A549 (cell line): ENCODE data around the gene LTBP3. TPM values are rescaled to one million over a fixed set of nuclear protein-coding genes. Genes with fewer than 3 reads are reported as not detected.
"Not testable (repeated sequence)": the region's sequence is repeated elsewhere in the genome, so short reads cannot be mapped to it uniquely, and the experiment has no call there.

Source experiments
- ATAC-seq, 2 experiments: fragments of 200-7000 bp in 1 of 2; fragments of >200 bp in 1 of 2; cut with Nextera tagmentation in 1 of 2; cut with Tn5 transposase in 1 of 2; 3 replicates each; pipeline versions ENCODE4 v1.8.0 to v1.9.1; 2018 to 2020; ENCODE audit warnings: mild to moderate bottlenecking in 1 of 2, moderate library complexity in 1 of 2
- CTCF ChIA-PET: fragments of 300-600 bp; sonication (Branson Sonifier 250); formaldehyde crosslinking; extraction: SDS; loops from one replicate; lab custom pipeline; 2021; ENCODE audit warnings: antibody characterized with exemption, inconsistent platforms; lab: Yijun Ruan, JAX
- POLR2A ChIA-PET: fragments of 350-600 bp; formaldehyde crosslinking; extraction: SDS; loops from one replicate; lab custom pipeline; 2021; ENCODE audit warnings: antibody characterized with exemption, inconsistent platforms; lab: Yijun Ruan, JAX
- DNase-seq, 2 experiments: peaks; one replicate each; pipeline versions ENCODE4 v3.0.0 to v3.0.0-alpha.2; 2011 to 2016; ENCODE audit warnings: low read depth in 1 of 2, low spot score in 1 of 2
- FAIRE-seq: peaks from 2 replicates; lab custom pipeline; 2011; peaks lifted over from hg19 to GRCh38; lab: Jason Lieb, UNC
- H3K27ac ChIP-seq, 2 experiments: fragments of >200 bp; sonication (Bioruptor Twin); formaldehyde crosslinking; 3 replicates each; pipeline ENCODE4 v1.5.1; 2016 to 2017
- H3K4me1 ChIP-seq: fragments of >200 bp; sonication (Bioruptor Twin); formaldehyde crosslinking; 3 replicates; pipeline ENCODE4 v1.6.1; 2016
- H3K4me2 ChIP-seq: fragments of >200 bp; sonication (Bioruptor Twin); formaldehyde crosslinking; 3 replicates; pipeline ENCODE4 v1.6.1; 2016
- H3K4me3 ChIP-seq: fragments of >200 bp; sonication (Bioruptor Twin); formaldehyde crosslinking; 3 replicates; pipeline ENCODE4 v1.5.1; 2016
- H3K9me3 ChIP-seq: fragments of >200 bp; sonication (Bioruptor Twin); formaldehyde crosslinking; 3 replicates; pipeline ENCODE4 v1.6.1; 2016
- ATOH8 ChIP-seq: fragments of 250-450 bp; sonication (Bioruptor Pico); IDR thresholded peaks from 2 replicates; pipeline ENCODE4 v1.5.0; 2020; ENCODE audit warnings: low read depth, mild to moderate bottlenecking, moderate library complexity
- BCL3 ChIP-seq: fragments of >200 bp; sonication (Bioruptor Twin); formaldehyde crosslinking; IDR thresholded peaks from 3 replicates; pipeline ENCODE4 v1.6.1; 2016
- BHLHE40 ChIP-seq: IDR thresholded peaks from 2 replicates; pipeline ENCODE4 v1.6.1; 2012; ENCODE audit warnings: low read depth, low read length, inconsistent platforms
- CBX8 ChIP-seq: fragments of 200-600 bp; sonication (generic); IDR thresholded peaks from 2 replicates; pipeline ENCODE4 v1.6.1; 2016
- CEBPB ChIP-seq, 2 experiments: fragments of >200 bp in 1 of 2; sonication (Bioruptor Twin) in 1 of 2; formaldehyde crosslinking in 1 of 2; IDR thresholded peaks; 2 replicates each; pipeline ENCODE4 v1.6.1; 2012 to 2016
- FOXS1 ChIP-seq: fragments of 250-450 bp; sonication (Bioruptor Pico); IDR thresholded peaks from 2 replicates; pipeline ENCODE4 v1.5.0; 2020; ENCODE audit warnings: mild to moderate bottlenecking, moderate library complexity
- GATA3 ChIP-seq: IDR thresholded peaks from 2 replicates; pipeline ENCODE4 v1.6.1; 2012; ENCODE audit warnings: borderline replicate concordance
- HES2 ChIP-seq: fragments of >200 bp; sonication (Bioruptor Twin); formaldehyde crosslinking; IDR thresholded peaks from 2 replicates; pipeline ENCODE4 v1.6.1; 2016
- HEYL ChIP-seq: fragments of 250-450 bp; sonication (Bioruptor Pico); IDR thresholded peaks from 2 replicates; pipeline ENCODE4 v1.8.0; 2021; ENCODE audit warnings: mild to moderate bottlenecking, moderate library complexity
- HOXB13 ChIP-seq: fragments of 250-450 bp; sonication (Bioruptor Pico); IDR thresholded peaks from 2 replicates; pipeline ENCODE4 v1.5.0; 2020; ENCODE audit warnings: low read depth, mild to moderate bottlenecking, moderate library complexity
- JUN ChIP-seq, 2 experiments: fragments of >200 bp; sonication (Bioruptor Twin); formaldehyde crosslinking; IDR thresholded peaks; 2 replicates in 1 of 2; 3 replicates in 1 of 2; pipeline ENCODE4 v1.6.1; 2016 to 2017
- KDM1A ChIP-seq: fragments of 200-600 bp; sonication (generic); IDR thresholded peaks from 2 replicates; pipeline ENCODE4 v1.6.1; 2016; ENCODE audit warnings: low read depth, mild to moderate bottlenecking
- MAX ChIP-seq: IDR thresholded peaks from 2 replicates; pipeline ENCODE4 v1.6.1; 2012
- NR3C1 ChIP-seq: fragments of >200 bp; sonication (Bioruptor Twin); formaldehyde crosslinking; IDR thresholded peaks from 3 replicates; pipeline ENCODE4 v1.6.1; 2017
- PBX3 ChIP-seq: IDR thresholded peaks from 2 replicates; pipeline ENCODE4 v1.6.1; 2012
- PHF8 ChIP-seq: fragments of 200-600 bp; sonication (generic); IDR thresholded peaks from 2 replicates; pipeline ENCODE4 v1.6.1; 2016; ENCODE audit warnings: low read depth, mild to moderate bottlenecking, antibody characterized with exemption, moderate library complexity, borderline replicate concordance
- POLR2A ChIP-seq: IDR thresholded peaks from 2 replicates; pipeline ENCODE4 v1.6.1; 2012; ENCODE audit warnings: mild to moderate bottlenecking, low read length
- RARB ChIP-seq: fragments of 250-450 bp; sonication (Bioruptor Pico); IDR thresholded peaks from 2 replicates; pipeline ENCODE4 v1.8.0; 2021; ENCODE audit warnings: mild to moderate bottlenecking, moderate library complexity
- RNF2 ChIP-seq: fragments of 200-600 bp; sonication (generic); IDR thresholded peaks from 2 replicates; pipeline ENCODE4 v1.6.1; 2016; ENCODE audit warnings: low read depth, mild to moderate bottlenecking, antibody characterized with exemption, moderate library complexity, borderline replicate concordance
- USF2 ChIP-seq: fragments of 450-650 bp; IDR thresholded peaks from 2 replicates; pipeline ENCODE4 v1.6.1; 2014; ENCODE audit warnings: antibody characterized with exemption
- ZC3H11A ChIP-seq: fragments of 450-650 bp; IDR thresholded peaks from 2 replicates; pipeline ENCODE4 v1.6.1; 2014; ENCODE audit warnings: antibody characterized with exemption, mild to moderate bottlenecking
- ZFP36 ChIP-seq: fragments of 450-650 bp; IDR thresholded peaks from 2 replicates; pipeline ENCODE4 v1.6.1; 2014; ENCODE audit warnings: borderline replicate concordance; ENCODE audit not compliant: partially characterized antibody
- WGBS: methylation state at CpG from one replicate; pipeline ENCODE4 v1.1.6; 2017; ENCODE audit errors: missing lambda C conversion rate; 5-methylcytosine and 5-hydroxymethylcytosine counted together
- polyA plus RNA-seq, 4 experiments: library from polyadenylated mRNA; depleted of rRNA in 3 of 4; stranded (reverse); fragments of >200 nt; fragmentation: RNase III in 1 of 4; extraction: RNeasy Plus Mini Kit Qiagen cat#74134 plus additional on column Dnase treatment in 1 of 4; gene quantifications; 2 replicates in 3 of 4; 3 replicates in 1 of 4; pipeline ENCODE4 v1.2.3, GENCODE V29; 2011 to 2017

Gene LTBP3
- polyA plus RNA-seq, 2 of the 4 experiments (the other 2 are of a cell fraction): 28.6 to 123 TPM

- H3K4me3 ChIP-seq, FAIRE-seq, ATAC-seq, DNase-seq, H3K9me3 ChIP-seq, POLR2A ChIA-PET, H3K4me1 ChIP-seq, H3K4me2 ChIP-seq, H3K27ac ChIP-seq: not testable (repeated sequence)
- CTCF ChIA-PET: interaction anchor here (1.6 to 3.9 kb wide), 3 partner anchors 9 to 179 kb away, joined by 3 to 36 read pairs (median 5); no protein-coding TSS in a partner anchor
- WGBS: 88% methylated on average over 8 of the region's 8 CpGs
Observed at GRCh38 chr11:65518941-65519549, 39.1 kb downstream of the LTBP3 start.

- Histone ChIP-seq H3K9me3 (no peaks in the 10 kb centered on the region), H3K27ac (peak overlapping the region in 1 of 2 experiments; percentile 51; a peak in 2 of 6 replicates), H3K4me2 (no peak overlapping the region), H3K4me1 (peaks cover 4% of the 10 kb centered on the region; the same call in 1 of the 3 replicates), H3K4me3 (no peak overlapping the region)
- DNase-seq (no peak), ATAC-seq (peak; percentile 25 to 62), FAIRE-seq (no peak)
- 83% methylated on average over 4 of the region's 5 CpGs for WGBS
- TF ChIP-seq ZFP36 (peak; percentile 22), HEYL (CRISPR knock-in tag) (no peak)
- CTCF ChIA-PET: interaction anchor here (0.8 to 12.9 kb wide), 5 partner anchors 14 to 99 kb away, joined by 3 to 159 read pairs (median 3); no protein-coding TSS in a partner anchor
- POLR2A ChIA-PET: no interaction called here
Observed at GRCh38 chr11:65516135-65516968, 41.8 kb downstream of the LTBP3 start.

GRCh38 chr11:65512311-65512710, 45.8 kb downstream of the LTBP3 start:
- ATAC-seq, DNase-seq, H3K9me3 ChIP-seq, H3K4me3 ChIP-seq, H3K4me2 ChIP-seq, FAIRE-seq, H3K27ac ChIP-seq: not testable (repeated sequence)
- ChIA-PET CTCF (interaction anchor here (0.6 to 30.0 kb wide), 11 partner anchors 8 to 150 kb away, joined by 3 to 947 read pairs (median 35); no protein-coding TSS in a partner anchor), POLR2A (interaction anchor here (0.9 kb wide), 1 partner anchor 82 kb away, joined by 3 read pairs; no protein-coding TSS in a partner anchor)
- peaks cover 15% of the 10 kb centered on the region for H3K4me1 ChIP-seq
- WGBS: 96% methylated on average over 3 of the region's 3 CpGs

- CTCF ChIA-PET: interaction anchor here (0.9 to 30.0 kb wide), 10 partner anchors 8 to 127 kb away, joined by 3 to 947 read pairs (median 24); partner anchors contain the start of gene MALAT1
- H3K27ac ChIP-seq: peak overlapping the region; percentile 89 to 100
- WGBS: 3% methylated on average over 7 of the region's 7 CpGs
- POLR2A ChIA-PET: interaction anchor here (0.6 to 26.7 kb wide), 24 partner anchors 8 to 737 kb away, joined by 3 to 1006 read pairs (median 9); partner anchors contain the start of genes DPF2, MALAT1, NEAT1 and SLC25A45
- no peaks in the 10 kb centered on the region for H3K9me3 ChIP-seq
- no peak for FAIRE-seq
- DNase-seq: no peak
- peak overlapping the region; percentile 84 for H3K4me2 ChIP-seq
- H3K4me3 ChIP-seq: peak overlapping the region; percentile 90
- H3K4me1 ChIP-seq: peaks cover 22% of the 10 kb centered on the region
- peak; percentile 45 to 70 for ATAC-seq
- peak; percentile 98 for TF ChIP-seq JUN (IDR thresholded peaks at IDR 0.05)
- TF ChIP-seq PBX3: peak; percentile 64
- no peak for TF ChIP-seq HES2
- TF ChIP-seq BHLHE40: no peak
- peak; percentile 5 for TF ChIP-seq BCL3
- TF ChIP-seq RNF2: no peak
- peak; percentile 83 for TF ChIP-seq ATOH8 (CRISPR knock-in tag)
- TF ChIP-seq HOXB13 (CRISPR knock-in tag): no peak
- peak; percentile 20; the same call in 1 of the 2 replicates for TF ChIP-seq POLR2A
- TF ChIP-seq GATA3: no peak
- no peak for TF ChIP-seq ZC3H11A
- TF ChIP-seq PHF8: no peak
- TF ChIP-seq CBX8: no peak
- TF ChIP-seq RARB (CRISPR knock-in tag): peak; percentile 99
- TF ChIP-seq FOXS1 (CRISPR knock-in tag): no peak
- TF ChIP-seq KDM1A: no peak
- TF ChIP-seq MAX: no peak
- no peak for TF ChIP-seq CEBPB (IDR thresholded peaks at IDR 0.05)
- TF ChIP-seq NR3C1: no peak
- no peak for TF ChIP-seq USF2
Observed at GRCh38 chr11:65506772-65507505, 51.2 kb downstream of the LTBP3 start.
